ENCODE data around the gene ARID4A. TPM values are rescaled to one million over a fixed set of nuclear protein-coding genes. Genes with fewer than 3 reads are reported as not detected.

ARID4A gene
- total and polyA plus RNA-seq, 2 of the 13 experiments (the other 11 are each of a cell fraction or from before 2014, with no cell fraction given): 7.2 to 9.7 TPM

DNA sequence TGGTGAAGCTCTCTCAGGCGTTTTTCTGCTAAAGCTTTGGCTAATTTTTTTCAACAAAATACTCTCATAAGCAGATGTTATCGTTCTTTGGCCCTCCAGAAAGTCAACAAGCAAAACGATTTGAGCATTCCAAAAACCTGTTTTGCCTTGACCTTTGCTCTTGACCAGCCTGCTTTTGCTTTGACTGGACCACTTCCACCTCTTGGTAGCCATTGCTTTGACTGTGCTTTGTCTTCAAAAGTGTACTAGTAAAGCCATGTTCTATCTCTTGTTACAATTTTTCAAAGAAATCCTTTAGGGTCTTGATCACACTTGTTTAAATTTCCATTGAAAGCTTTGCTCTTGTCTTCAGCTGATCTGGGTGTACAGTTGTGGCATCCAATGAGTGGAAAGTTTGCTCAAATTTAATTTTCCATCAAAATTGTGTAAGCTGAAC lies 10.7 kb upstream of the ARID4A start (continued):
- TF ChIP-seq, protein P1, sequence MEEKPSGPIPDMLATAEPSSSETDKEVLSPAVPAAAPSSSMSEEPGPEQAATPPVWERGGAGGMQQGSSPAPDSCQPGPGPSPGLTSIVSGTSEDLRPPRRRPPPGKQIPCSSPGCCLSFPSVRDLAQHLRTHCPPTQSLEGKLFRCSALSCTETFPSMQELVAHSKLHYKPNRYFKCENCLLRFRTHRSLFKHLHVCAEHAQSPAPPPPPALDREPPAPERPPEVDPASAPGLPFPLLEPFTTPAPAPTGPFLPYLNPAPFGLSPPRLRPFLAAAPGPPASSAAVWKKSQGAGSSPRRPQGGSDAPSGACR (CRISPR knock-in tag; IDR thresholded peaks at IDR 0.05): no peak
- TF ChIP-seq PHB2 (IDR thresholded peaks at IDR 0.05; ENCODE audit: partially characterized antibody) (no peak), ZFP90 (CRISPR knock-in tag; IDR thresholded peaks at IDR 0.05; ENCODE audit: borderline replicate concordance) (0 out of 2 replicates have a peak, but pooled peaks have one; percentile 48), GTF2F1 (IDR thresholded peaks at IDR 0.05; ENCODE audit: low read length) (no peak), SRSF4 (IDR thresholded peaks at IDR 0.05; ENCODE audit: low read depth, low read length, poor library complexity, severe bottlenecking) (no peak), SALL2 (CRISPR knock-in tag; IDR thresholded peaks at IDR 0.05) (no peak), KLF15 (CRISPR knock-in tag; IDR thresholded peaks at IDR 0.05; ENCODE audit: borderline replicate concordance) (no peak), U2AF2 (IDR thresholded peaks at IDR 0.05; ENCODE audit: low read depth, low read length) (no peak), PHF5A (CRISPR knock-in tag; IDR thresholded peaks at IDR 0.05; ENCODE audit: low read depth, unreplicated experiment) (peak; percentile 25), DMAP1 (CRISPR knock-in tag; IDR thresholded peaks at IDR 0.05) (0 out of 2 replicates have a peak, but pooled peaks have one; percentile 32), ZNF12 (CRISPR knock-in tag; IDR thresholded peaks at IDR 0.05) (no peak), CREB1 (IDR thresholded peaks at IDR 0.05) (no peak), CREB1 (CRISPR knock-in tag; IDR thresholded peaks at IDR 0.05) (peak; percentile 53; the same call in 1 of the 2 replicates), ZNF7 (CRISPR knock-in tag; IDR thresholded peaks at IDR 0.05) (no peak), RAD51 (IDR thresholded peaks at IDR 0.05; ENCODE audit: borderline replicate concordance) (no peak), ZNF780A (CRISPR knock-in tag; IDR thresholded peaks at IDR 0.05) (no peak), ZFP62 (CRISPR knock-in tag; IDR thresholded peaks at IDR 0.05) (no peak), SRSF9 (IDR thresholded peaks at IDR 0.05; ENCODE audit: borderline replicate concordance, insufficient read depth, low read depth, low read length, poor library complexity, severe bottlenecking) (no peak), CENPT (CRISPR knock-in tag; IDR thresholded peaks at IDR 0.05; ENCODE audit: low read depth) (no peak), NFIB (CRISPR knock-in tag; IDR thresholded peaks at IDR 0.05; ENCODE audit: borderline replicate concordance) (no peak), EED (CRISPR knock-in tag; IDR thresholded peaks at IDR 0.05) (no peak), DDIT3 (CRISPR knock-in tag; IDR thresholded peaks at IDR 0.05) (no peak), ZNF607 (CRISPR knock-in tag; IDR thresholded peaks at IDR 0.05; ENCODE audit: borderline replicate concordance) (no peak), SMC3 (IDR thresholded peaks at IDR 0.05; ENCODE audit: low read length) (no peak), ZBTB8A (CRISPR knock-in tag; IDR thresholded peaks at IDR 0.05; ENCODE audit: borderline replicate concordance, low read depth) (no peak)
- TF ChIP-seq, protein P2, sequence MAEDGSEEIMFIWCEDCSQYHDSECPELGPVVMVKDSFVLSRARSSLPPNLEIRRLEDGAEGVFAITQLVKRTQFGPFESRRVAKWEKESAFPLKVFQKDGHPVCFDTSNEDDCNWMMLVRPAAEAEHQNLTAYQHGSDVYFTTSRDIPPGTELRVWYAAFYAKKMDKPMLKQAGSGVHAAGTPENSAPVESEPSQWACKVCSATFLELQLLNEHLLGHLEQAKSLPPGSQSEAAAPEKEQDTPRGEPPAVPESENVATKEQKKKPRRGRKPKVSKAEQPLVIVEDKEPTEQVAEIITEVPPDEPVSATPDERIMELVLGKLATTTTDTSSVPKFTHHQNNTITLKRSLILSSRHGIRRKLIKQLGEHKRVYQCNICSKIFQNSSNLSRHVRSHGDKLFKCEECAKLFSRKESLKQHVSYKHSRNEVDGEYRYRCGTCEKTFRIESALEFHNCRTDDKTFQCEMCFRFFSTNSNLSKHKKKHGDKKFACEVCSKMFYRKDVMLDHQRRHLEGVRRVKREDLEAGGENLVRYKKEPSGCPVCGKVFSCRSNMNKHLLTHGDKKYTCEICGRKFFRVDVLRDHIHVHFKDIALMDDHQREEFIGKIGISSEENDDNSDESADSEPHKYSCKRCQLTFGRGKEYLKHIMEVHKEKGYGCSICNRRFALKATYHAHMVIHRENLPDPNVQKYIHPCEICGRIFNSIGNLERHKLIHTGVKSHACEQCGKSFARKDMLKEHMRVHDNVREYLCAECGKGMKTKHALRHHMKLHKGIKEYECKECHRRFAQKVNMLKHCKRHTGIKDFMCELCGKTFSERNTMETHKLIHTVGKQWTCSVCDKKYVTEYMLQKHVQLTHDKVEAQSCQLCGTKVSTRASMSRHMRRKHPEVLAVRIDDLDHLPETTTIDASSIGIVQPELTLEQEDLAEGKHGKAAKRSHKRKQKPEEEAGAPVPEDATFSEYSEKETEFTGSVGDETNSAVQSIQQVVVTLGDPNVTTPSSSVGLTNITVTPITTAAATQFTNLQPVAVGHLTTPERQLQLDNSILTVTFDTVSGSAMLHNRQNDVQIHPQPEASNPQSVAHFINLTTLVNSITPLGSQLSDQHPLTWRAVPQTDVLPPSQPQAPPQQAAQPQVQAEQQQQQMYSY (CRISPR knock-in tag; IDR thresholded peaks at IDR 0.05): no peak
- TF ChIP-seq, protein P3, sequence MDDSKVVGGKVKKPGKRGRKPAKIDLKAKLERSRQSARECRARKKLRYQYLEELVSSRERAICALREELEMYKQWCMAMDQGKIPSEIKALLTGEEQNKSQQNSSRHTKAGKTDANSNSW (CRISPR knock-in tag; IDR thresholded peaks at IDR 0.05; ENCODE audit: borderline replicate concordance): no peak

All from HepG2 (cell line).